GM19455 (cell line): Measurements from ENCODE around the gene ANGPTL1.

ENCODE experiments used
- ATAC-seq: cut with Tn5 transposase; IDR thresholded peaks from one replicate; pipeline ENCODE4 v1.9.1; 2021; ENCODE audit not compliant: unreplicated experiment

ANGPTL1 gene

GRCh38 chr1:178870944-178871343, at the start of gene ANGPTL1:
Gene ANGPTL1 (minus strand): TSS chr1:178871077. CDS start chr1:178865776, 5,301 bp downstream.
- no peak for ATAC-seq

- ATAC-seq = no peak
Measured at GRCh38 chr1:178919581-178919980, 48.7 kb upstream of the ANGPTL1 start.

GRCh38 chr1:178918955-178919354, 48.1 kb upstream of the ANGPTL1 start:
- ATAC-seq = no peak

- no peak for ATAC-seq
Measured at GRCh38 chr1:178918308-178918707, 47.4 kb upstream of the ANGPTL1 start.

GRCh38 chr1:178916448-178917174, 45.7 kb upstream of the ANGPTL1 start:
- ATAC-seq = no peak

- ATAC-seq = no peak
Measured at GRCh38 chr1:178912597-178912996, 41.7 kb upstream of the ANGPTL1 start.

GRCh38 chr1:178910023-178910422, 39.1 kb upstream of the ANGPTL1 start:
- ATAC-seq = no peak

GRCh38 chr1:178908358-178908757, 37.5 kb upstream of the ANGPTL1 start:
- no peak for ATAC-seq

GRCh38 chr1:178901482-178902125, 30.7 kb upstream of the ANGPTL1 start:
- no peak for ATAC-seq

- ATAC-seq = no peak
Measured at GRCh38 chr1:178899402-178899801, 28.5 kb upstream of the ANGPTL1 start.

- ATAC-seq = no peak
Measured at GRCh38 chr1:178898401-178898800, 27.5 kb upstream of the ANGPTL1 start.

GRCh38 chr1:178895928-178896327, 25.1 kb upstream of the ANGPTL1 start:
- no peak for ATAC-seq

GRCh38 chr1:178886551-178886950, 15.7 kb upstream of the ANGPTL1 start:
- ATAC-seq = no peak

GRCh38 chr1:178885869-178886268, 15.0 kb upstream of the ANGPTL1 start:
- ATAC-seq = no peak

- no peak for ATAC-seq
Measured at GRCh38 chr1:178881950-178882349, 11.1 kb upstream of the ANGPTL1 start.

GRCh38 chr1:178877896-178878295, 7.0 kb upstream of the ANGPTL1 start:
- no peak for ATAC-seq

- no peak for ATAC-seq
Measured at GRCh38 chr1:178875936-178876335, 5.1 kb upstream of the ANGPTL1 start.

GRCh38 chr1:178874966-178875365, 4.1 kb upstream of the ANGPTL1 start:
- no peak for ATAC-seq

- ATAC-seq = no peak
Measured at GRCh38 chr1:178871551-178872320, 859 bp upstream of the ANGPTL1 start.

GRCh38 chr1:178870221-178870620, 656 bp downstream of the ANGPTL1 start:
- ATAC-seq = no peak

- ATAC-seq = no peak
Measured at GRCh38 chr1:178869119-178869697, 1.7 kb downstream of the ANGPTL1 start.
